Measurements from ENCODE around the gene CXCL8. TPM values are rescaled to one million over a fixed set of nuclear protein-coding genes. Genes with fewer than 3 reads are reported as not detected.
"Not testable (repeated sequence)": the region's sequence is repeated elsewhere in the genome, so short reads cannot be mapped to it uniquely, and the experiment has no call there.

The CXCL8 gene
- total RNA-seq, result 1 to 10 TPM; 1.5 to 3.8 TPM
- polyA plus RNA-seq, result under 1 TPM; 0.33 to 0.65 TPM

DNA sequence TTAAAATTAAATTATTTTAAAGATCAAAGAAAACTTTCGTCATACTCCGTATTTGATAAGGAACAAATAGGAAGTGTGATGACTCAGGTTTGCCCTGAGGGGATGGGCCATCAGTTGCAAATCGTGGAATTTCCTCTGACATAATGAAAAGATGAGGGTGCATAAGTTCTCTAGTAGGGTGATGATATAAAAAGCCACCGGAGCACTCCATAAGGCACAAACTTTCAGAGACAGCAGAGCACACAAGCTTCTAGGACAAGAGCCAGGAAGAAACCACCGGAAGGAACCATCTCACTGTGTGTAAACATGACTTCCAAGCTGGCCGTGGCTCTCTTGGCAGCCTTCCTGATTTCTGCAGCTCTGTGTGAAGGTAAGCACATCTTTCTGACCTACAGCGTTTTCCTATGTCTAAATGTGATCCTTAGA is at the start of gene CXCL8:
TSS of gene CXCL8 (plus strand) at position 217 of the 426 bp plus-strand sequence. CDS start at position 307, 90 bp downstream.
- H3K4me3 ChIP-seq (ENCODE audit: low read depth in 1 of 3, low read length in 3 of 3), result peak within 1 kb of the TSS in 1 of 3 donors; percentile 10
- WGBS, result 14% methylated on average over 7 of the region's 7 CpGs
- peaks cover 0 to 3% (median 0%) of the 10 kb centered on the region in 4 donors for H3K27me3 ChIP-seq (ENCODE audit: control insufficient read depth in 4 of 4, insufficient read depth in 4 of 4, low read length in 3 of 4)
- H3K9ac ChIP-seq (ENCODE audit: low read depth in 1 of 2, low read length in 2 of 2), result no peak within 1 kb of the TSS
- H3K4me1 ChIP-seq (ENCODE audit: control insufficient read depth in 4 of 4, insufficient read depth in 4 of 4, low read length in 3 of 4), result peaks cover 0 to 4% (median 2%) of the 10 kb centered on the region in 4 donors
- no peaks in the 10 kb centered on the region for H3K36me3 ChIP-seq (ENCODE audit: control insufficient read depth in 4 of 4, insufficient read depth in 3 of 4, low read depth in 1 of 4, low read length in 3 of 4)
- H3K9me3 ChIP-seq (ENCODE audit: control insufficient read depth in 4 of 4, low read length in 3 of 4), result no peaks in the 10 kb centered on the region
- no peak within 1 kb of the TSS for H3K27ac ChIP-seq (ENCODE audit: low read depth in 1 of 2, low read length in 2 of 2)
- no peak for TF ChIP-seq TAF1 (conservative IDR thresholded peaks at IDR 0.05)
- TF ChIP-seq HNF4G (IDR thresholded peaks at IDR 0.05), result no peak
- TF ChIP-seq, protein P1, sequence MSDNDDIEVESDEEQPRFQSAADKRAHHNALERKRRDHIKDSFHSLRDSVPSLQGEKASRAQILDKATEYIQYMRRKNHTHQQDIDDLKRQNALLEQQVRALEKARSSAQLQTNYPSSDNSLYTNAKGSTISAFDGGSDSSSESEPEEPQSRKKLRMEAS (IDR thresholded peaks at IDR 0.05), result no peak
- peak; percentile 20 for TF ChIP-seq FOXA1 (IDR thresholded peaks at IDR 0.05)
- TF ChIP-seq RXRA (IDR thresholded peaks at IDR 0.05), result no peak
- no peak for TF ChIP-seq HNF4A (conservative IDR thresholded peaks at IDR 0.05)
- TF ChIP-seq RAD21 (IDR thresholded peaks at IDR 0.05), result peak in 1 of 2 donors; percentile 12
- TF ChIP-seq ATF3 (IDR thresholded peaks at IDR 0.05), result no peak
- peak; percentile 24 for TF ChIP-seq NR2F2 (IDR thresholded peaks at IDR 0.05)
- no peak for TF ChIP-seq YY1 (IDR thresholded peaks at IDR 0.05)
- TF ChIP-seq SP1 (IDR thresholded peaks at IDR 0.05), result no peak
- no peak for TF ChIP-seq REST (IDR thresholded peaks at IDR 0.05)
- TF ChIP-seq JUND (IDR thresholded peaks at IDR 0.05), result peak; percentile 18 to 71
- TF ChIP-seq EGR1 (IDR thresholded peaks at IDR 0.05; ENCODE audit: low read depth in 2 of 2), result no peak
- TF ChIP-seq CTCF (IDR thresholded peaks at IDR 0.05; ENCODE audit: low read depth, low read length, missing input control), result no peak
- TF ChIP-seq, protein P2, sequence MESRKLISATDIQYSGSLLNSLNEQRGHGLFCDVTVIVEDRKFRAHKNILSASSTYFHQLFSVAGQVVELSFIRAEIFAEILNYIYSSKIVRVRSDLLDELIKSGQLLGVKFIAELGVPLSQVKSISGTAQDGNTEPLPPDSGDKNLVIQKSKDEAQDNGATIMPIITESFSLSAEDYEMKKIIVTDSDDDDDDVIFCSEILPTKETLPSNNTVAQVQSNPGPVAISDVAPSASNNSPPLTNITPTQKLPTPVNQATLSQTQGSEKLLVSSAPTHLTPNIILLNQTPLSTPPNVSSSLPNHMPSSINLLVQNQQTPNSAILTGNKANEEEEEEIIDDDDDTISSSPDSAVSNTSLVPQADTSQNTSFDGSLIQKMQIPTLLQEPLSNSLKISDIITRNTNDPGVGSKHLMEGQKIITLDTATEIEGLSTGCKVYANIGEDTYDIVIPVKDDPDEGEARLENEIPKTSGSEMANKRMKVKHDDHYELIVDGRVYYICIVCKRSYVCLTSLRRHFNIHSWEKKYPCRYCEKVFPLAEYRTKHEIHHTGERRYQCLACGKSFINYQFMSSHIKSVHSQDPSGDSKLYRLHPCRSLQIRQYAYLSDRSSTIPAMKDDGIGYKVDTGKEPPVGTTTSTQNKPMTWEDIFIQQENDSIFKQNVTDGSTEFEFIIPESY (IDR thresholded peaks at IDR 0.05), result no peak
- TF ChIP-seq GABPA (IDR thresholded peaks at IDR 0.05 in 1 of 2, conservative IDR thresholded peaks at IDR 0.05 in 1 of 2), result peak in 1 of 2 donors; percentile 12
- peak; percentile 56 for TF ChIP-seq FOXA2 (IDR thresholded peaks at IDR 0.05)
- DNase-seq (ENCODE audit: low spot score), result no peak

GRCh38 chr4:73691201-73691600 is 49.2 kb upstream of the CXCL8 start:
- H3K9me3 ChIP-seq (ENCODE audit: control insufficient read depth in 4 of 4, low read length in 3 of 4); H3K27ac ChIP-seq (ENCODE audit: low read depth in 1 of 2, low read length in 2 of 2); H3K4me3 ChIP-seq (ENCODE audit: low read depth in 1 of 3, low read length in 3 of 3); DNase-seq (ENCODE audit: low spot score); H3K9ac ChIP-seq (ENCODE audit: low read depth in 1 of 2, low read length in 2 of 2); H3K36me3 ChIP-seq (ENCODE audit: control insufficient read depth in 4 of 4, insufficient read depth in 3 of 4, low read depth in 1 of 4, low read length in 3 of 4); H3K27me3 ChIP-seq (ENCODE audit: control insufficient read depth in 4 of 4, insufficient read depth in 4 of 4, low read length in 3 of 4); H3K4me1 ChIP-seq (ENCODE audit: control insufficient read depth in 4 of 4, insufficient read depth in 4 of 4, low read length in 3 of 4): not testable (repeated sequence)
- 86% methylated on average over 4 of the region's 4 CpGs for WGBS

Measured in liver (tissue), 9 donors.